Mesenchymal stem cell (in vitro differentiated cells and primary cell): Measurements from ENCODE around the gene RGS7.
"Not testable (repeated sequence)": the region's sequence is repeated elsewhere in the genome, so short reads cannot be mapped to it uniquely, and the experiment has no call there.

Experiments used
- DNase-seq: peaks from one replicate; pipeline ENCODE4 v3.0.0-alpha.2; 2013
- H2AFZ ChIP-seq: one replicate; pipeline ENCODE4 v1.6.1; 2013; ENCODE audit warnings: low read depth, mild to moderate bottlenecking, control low read depth, inconsistent platforms, low read length, moderate library complexity
- H2AK5ac ChIP-seq: 2 replicates; pipeline ENCODE4 v1.6.1; 2013; ENCODE audit warnings: low read length, moderate library complexity, mild to moderate bottlenecking, inconsistent platforms; ENCODE audit not compliant: severe bottlenecking
- H2BK120ac ChIP-seq: one replicate; pipeline ENCODE4 v1.6.1; 2013; ENCODE audit warnings: low read depth, mild to moderate bottlenecking, inconsistent platforms, low read length, moderate library complexity
- H2BK12ac ChIP-seq, 2 experiments: one replicate each; pipeline ENCODE4 v1.6.1; 2013; ENCODE audit warnings: inconsistent platforms in 2 of 2, low read length in 2 of 2, mild to moderate bottlenecking in 2 of 2, moderate library complexity in 2 of 2, control low read depth in 1 of 2
- H2BK15ac ChIP-seq: one replicate; pipeline ENCODE4 v1.6.1; 2013; ENCODE audit warnings: mild to moderate bottlenecking, low read depth, inconsistent platforms; ENCODE audit not compliant: poor library complexity, severe bottlenecking
- H2BK5ac ChIP-seq: 2 replicates; pipeline ENCODE4 v1.6.1; 2013; ENCODE audit warnings: low read depth, mild to moderate bottlenecking, low read length, control low read depth, inconsistent platforms; ENCODE audit not compliant: poor library complexity, severe bottlenecking
- H3K14ac ChIP-seq, 2 experiments: one replicate each; pipeline ENCODE4 v1.6.1; 2013; ENCODE audit warnings: inconsistent platforms in 2 of 2, low read length in 2 of 2, control low read depth in 1 of 2, mild to moderate bottlenecking in 1 of 2, moderate library complexity in 1 of 2
- H3K18ac ChIP-seq, 2 experiments: one replicate each; pipeline ENCODE4 v1.6.1; 2013; ENCODE audit warnings: inconsistent platforms in 2 of 2, low read length in 2 of 2, control low read depth in 1 of 2, low read depth in 1 of 2, mild to moderate bottlenecking in 1 of 2
- H3K23ac ChIP-seq, 2 experiments: one replicate each; pipeline ENCODE4 v1.6.1; 2013; ENCODE audit warnings: inconsistent platforms in 2 of 2, low read length in 2 of 2, mild to moderate bottlenecking in 2 of 2, moderate library complexity in 2 of 2, control low read depth in 1 of 2
- H3K27ac ChIP-seq: 2 replicates; pipeline ENCODE4 v1.5.1; 2013; ENCODE audit warnings: mild to moderate bottlenecking, moderate library complexity, low read length, control low read depth, inconsistent platforms; ENCODE audit not compliant: poor library complexity, severe bottlenecking
- H3K27me3 ChIP-seq, 2 experiments: 2 replicates each; pipeline versions ENCODE4 v1.6.1 to v1.7.0; 2013; ENCODE audit warnings: low read length in 2 of 2, mild to moderate bottlenecking in 2 of 2, moderate library complexity in 2 of 2, control low read depth in 1 of 2, inconsistent platforms in 1 of 2; ENCODE audit not compliant: control insufficient read depth in 1 of 2, insufficient read depth in 1 of 2
- H3K36me3 ChIP-seq, 2 experiments: 2 replicates each; pipeline versions ENCODE4 v1.6.1 to v1.7.0; 2013; ENCODE audit warnings: low read length in 2 of 2, control low read depth in 1 of 2, inconsistent platforms in 1 of 2, low read depth in 1 of 2, mild to moderate bottlenecking in 1 of 2; ENCODE audit not compliant: insufficient read depth in 2 of 2, control insufficient read depth in 1 of 2
- H3K4ac ChIP-seq, 2 experiments: one replicate each; pipeline ENCODE4 v1.6.1; 2013; ENCODE audit warnings: inconsistent platforms in 2 of 2, low read length in 2 of 2, mild to moderate bottlenecking in 2 of 2, moderate library complexity in 2 of 2, control low read depth in 1 of 2, low read depth in 1 of 2
- H3K4me1 ChIP-seq: 2 replicates; pipeline ENCODE4 v1.6.1; 2013; ENCODE audit warnings: low read depth, low read length, control low read depth; ENCODE audit not compliant: control insufficient read depth, insufficient read depth
- H3K4me2 ChIP-seq: 2 replicates; pipeline ENCODE4 v1.6.1; 2013; ENCODE audit warnings: low read length, mild to moderate bottlenecking, inconsistent platforms; ENCODE audit not compliant: poor library complexity, severe bottlenecking
- H3K4me3 ChIP-seq, 2 experiments: 2 replicates each; pipeline versions ENCODE4 v1.5.1 to v1.7.0; 2013; ENCODE audit warnings: low read length in 2 of 2, mild to moderate bottlenecking in 2 of 2, control low read depth in 1 of 2, low read depth in 1 of 2; ENCODE audit not compliant: insufficient read depth in 1 of 2
- H3K79me1 ChIP-seq: replicated peaks from 2 replicates; pipeline ENCODE4 v1.6.1; 2013; ENCODE audit warnings: mild to moderate bottlenecking, control low read depth, low read length, inconsistent platforms; ENCODE audit not compliant: poor library complexity, severe bottlenecking
- H3K9ac ChIP-seq: 2 replicates; pipeline ENCODE4 v1.7.0; 2013; ENCODE audit warnings: mild to moderate bottlenecking, low read length, moderate library complexity
- H3K9me3 ChIP-seq: 2 replicates; pipeline ENCODE4 v1.7.0; 2013; ENCODE audit warnings: mild to moderate bottlenecking, low read length; ENCODE audit not compliant: control insufficient read depth
- H4K8ac ChIP-seq: one replicate; pipeline ENCODE4 v1.6.1; 2013; ENCODE audit warnings: inconsistent platforms, mild to moderate bottlenecking, low read length, moderate library complexity
- H4K91ac ChIP-seq: one replicate; pipeline ENCODE4 v1.6.1; 2013; ENCODE audit warnings: mild to moderate bottlenecking, low read length, inconsistent platforms
- WGBS: methylation state at CpG from one replicate; pipeline ENCODE4 v1.1.7; 2013; ENCODE audit warnings: mixed read lengths; 5-methylcytosine and 5-hydroxymethylcytosine counted together

RGS7 gene

GRCh38 chr1:241306125-241306790 lies 50.7 kb downstream of the RGS7 start:
- no peaks in the 10 kb centered on the region for H3K4me1 ChIP-seq
- no peak overlapping the region for H2AK5ac ChIP-seq
- H2AFZ ChIP-seq = no peak overlapping the region
- WGBS = 79% methylated on average over 12 of the region's 12 CpGs
- H2BK15ac ChIP-seq = no peak overlapping the region
- no peaks in the 10 kb centered on the region for H3K27me3 ChIP-seq
- no peak overlapping the region for H3K14ac ChIP-seq
- no peak overlapping the region for H3K18ac ChIP-seq
- H3K23ac ChIP-seq = no peak overlapping the region
- H3K4me3 ChIP-seq = no peak overlapping the region
- no peaks in the 10 kb centered on the region for H3K79me1 ChIP-seq
- H2BK12ac ChIP-seq = no peak overlapping the region
- H3K36me3 ChIP-seq = no peaks in the 10 kb centered on the region
- H2BK120ac ChIP-seq = no peak overlapping the region
- no peak overlapping the region for H4K91ac ChIP-seq
- DNase-seq = no peak
- H3K9me3 ChIP-seq = peaks cover 18% of the 10 kb centered on the region
- H2BK5ac ChIP-seq = no peak overlapping the region
- H3K4ac ChIP-seq = no peak overlapping the region
- H3K9ac ChIP-seq = no peak overlapping the region
- no peak overlapping the region for H3K4me2 ChIP-seq
- H3K27ac ChIP-seq = no peak overlapping the region
- H4K8ac ChIP-seq = no peak overlapping the region

DNA sequence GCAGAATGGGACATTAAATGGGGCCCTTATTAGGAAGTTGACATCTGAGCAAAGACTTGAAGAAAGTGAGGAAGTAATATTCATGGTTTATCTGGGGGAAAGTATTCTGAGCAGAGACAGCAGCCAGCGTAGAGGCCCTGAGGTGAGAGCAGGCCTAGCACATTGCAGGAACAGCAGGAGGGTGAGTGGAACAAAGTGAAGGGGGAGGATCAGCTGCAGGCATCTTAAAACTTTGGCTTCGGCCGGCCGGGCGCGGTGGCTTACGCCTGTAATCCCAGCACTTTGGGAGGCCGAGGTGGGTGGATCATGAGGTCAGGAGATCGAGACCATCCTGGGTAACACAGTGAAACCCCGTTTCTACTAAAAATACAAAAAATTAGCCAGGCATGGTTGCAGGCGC lies 55.0 kb downstream of the RGS7 start:
- H3K4me1 ChIP-seq, H3K4me3 ChIP-seq, H3K36me3 ChIP-seq, H2AFZ ChIP-seq, H3K79me1 ChIP-seq, H4K91ac ChIP-seq, H3K14ac ChIP-seq, H2BK120ac ChIP-seq, DNase-seq, H4K8ac ChIP-seq, H3K23ac ChIP-seq, H3K4me2 ChIP-seq, H3K9ac ChIP-seq, H2AK5ac ChIP-seq, H3K18ac ChIP-seq, H3K4ac ChIP-seq, H2BK15ac ChIP-seq, H3K27me3 ChIP-seq, H2BK12ac ChIP-seq, H2BK5ac ChIP-seq, H3K27ac ChIP-seq: not testable (repeated sequence)
- 66% methylated on average over 3 of the region's 11 CpGs for WGBS
- peaks cover 25% of the 10 kb centered on the region for H3K9me3 ChIP-seq

DNA sequence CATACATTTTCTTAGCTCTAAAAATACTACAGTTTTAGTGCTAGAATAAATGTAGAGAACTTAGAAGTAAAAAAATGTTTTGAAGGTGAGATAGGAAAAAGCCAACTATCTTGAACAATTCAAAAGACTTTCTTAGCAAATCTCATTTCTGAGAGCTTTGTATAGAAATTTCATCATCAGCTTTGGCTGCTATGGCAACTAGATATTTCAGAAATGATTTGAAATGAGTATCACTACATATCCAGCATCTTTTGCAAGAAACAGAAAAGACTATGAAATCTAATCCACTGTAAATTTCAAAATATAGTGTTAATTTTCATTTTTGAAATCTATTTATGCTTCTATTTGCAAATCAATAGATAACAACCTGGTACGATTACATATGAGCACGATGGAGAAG lies 57.7 kb downstream of the RGS7 start:
- no peaks in the 10 kb centered on the region for H3K27me3 ChIP-seq
- H3K23ac ChIP-seq = no peak overlapping the region
- no peak overlapping the region for H2AK5ac ChIP-seq
- H2BK5ac ChIP-seq = no peak overlapping the region
- H3K36me3 ChIP-seq = no peaks in the 10 kb centered on the region
- H4K91ac ChIP-seq = no peak overlapping the region
- H2BK15ac ChIP-seq = no peak overlapping the region
- H3K14ac ChIP-seq = no peak overlapping the region
- H3K27ac ChIP-seq = no peak overlapping the region
- H3K4me3 ChIP-seq = no peak overlapping the region
- no CpG with 5 or more reads among the region's 2 CpGs for WGBS
- no peak overlapping the region for H2AFZ ChIP-seq
- H4K8ac ChIP-seq = no peak overlapping the region
- H3K4me2 ChIP-seq = no peak overlapping the region
- no peak overlapping the region for H2BK12ac ChIP-seq
- DNase-seq = no peak
- no peaks in the 10 kb centered on the region for H3K4me1 ChIP-seq
- no peak overlapping the region for H3K9ac ChIP-seq
- H3K79me1 ChIP-seq = no peaks in the 10 kb centered on the region
- H2BK120ac ChIP-seq = no peak overlapping the region
- H3K9me3 ChIP-seq = peaks cover 19% of the 10 kb centered on the region
- no peak overlapping the region for H3K4ac ChIP-seq
- H3K18ac ChIP-seq = no peak overlapping the region

DNA sequence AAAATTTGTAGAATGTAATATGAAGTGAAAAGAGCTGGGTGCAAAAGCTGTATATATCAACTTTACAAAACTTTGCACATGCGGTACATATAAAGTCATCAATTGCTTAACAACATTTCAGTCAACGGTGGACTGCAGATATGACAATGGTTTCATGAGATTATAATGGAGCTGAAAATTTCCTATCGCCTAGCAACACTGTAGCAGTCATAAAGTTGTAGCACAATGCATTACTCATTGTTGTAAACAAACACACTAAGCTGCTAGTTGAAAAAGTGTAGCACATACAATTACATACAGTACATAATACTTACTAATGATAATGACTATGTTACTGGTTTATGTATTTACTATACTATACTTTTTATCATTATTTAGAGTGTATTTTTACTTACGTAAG lies 64.0 kb downstream of the RGS7 start:
- Histone ChIP-seq H3K23ac (no peak overlapping the region), H3K9me3 (no peaks in the 10 kb centered on the region), H3K14ac (no peak overlapping the region), H2BK120ac (no peak overlapping the region), H3K9ac (no peak overlapping the region), H3K27me3 (no peaks in the 10 kb centered on the region), H3K4me2 (no peak overlapping the region), H4K8ac (no peak overlapping the region), H3K4ac (no peak overlapping the region), H3K18ac (no peak overlapping the region), H3K79me1 (no peaks in the 10 kb centered on the region), H2BK12ac (no peak overlapping the region), H3K4me3 (no peak overlapping the region), H4K91ac (no peak overlapping the region), H2AK5ac (no peak overlapping the region), H3K27ac (no peak overlapping the region), H3K4me1 (no peaks in the 10 kb centered on the region), H2BK5ac (no peak overlapping the region), H2AFZ (no peak overlapping the region), H3K36me3 (no peaks in the 10 kb centered on the region), H2BK15ac (no peak overlapping the region)
- 85% methylated on average over 2 of the region's 4 CpGs for WGBS
- DNase-seq = no peak
